GM23338 (cell line): ENCODE data around the gene MAP2K5. TPM values are rescaled to one million over a fixed set of nuclear protein-coding genes. Genes with fewer than 3 reads are reported as not detected.

Experiments used
- ATAC-seq: fragments of 200-7000 bp; cut with Tn5 transposase; 3 replicates; pipeline ENCODE4 v1.9.1; 2020
- DNase-seq: peaks from one replicate; pipeline ENCODE4 v3.0.0-alpha.2; 2015; ENCODE audit warnings: low spot score
- H2AFZ ChIP-seq: fragments of 200-600 bp; sonication (generic); 2 replicates; pipeline ENCODE4 v1.8.0; 2016; ENCODE audit warnings: antibody characterized with exemption, mild to moderate bottlenecking, moderate library complexity
- H3F3A ChIP-seq: fragments of 200-600 bp; sonication (generic); replicated peaks from 2 replicates; pipeline ENCODE4 v1.8.0; 2017; ENCODE audit warnings: antibody characterized with exemption, mixed run types, low read depth
- H3K27ac ChIP-seq: fragments of 200-600 bp; sonication (generic); 2 replicates; pipeline ENCODE4 v1.6.1; 2016; ENCODE audit warnings: low read depth
- H3K27me3 ChIP-seq: fragments of 200-600 bp; sonication (generic); 2 replicates; pipeline ENCODE4 v1.8.0; 2016; ENCODE audit warnings: mild to moderate bottlenecking, mixed run types, moderate library complexity; ENCODE audit not compliant: insufficient read depth
- H3K36me3 ChIP-seq: fragments of 200-600 bp; sonication (generic); 2 replicates; pipeline ENCODE4 v1.8.0; 2016; ENCODE audit warnings: mild to moderate bottlenecking; ENCODE audit not compliant: insufficient read depth
- H3K4me1 ChIP-seq: fragments of 200-600 bp; sonication (generic); 2 replicates; pipeline ENCODE4 v1.8.0; 2016; ENCODE audit warnings: mild to moderate bottlenecking, moderate library complexity; ENCODE audit not compliant: insufficient read depth
- H3K4me2 ChIP-seq: fragments of 200-600 bp; sonication (generic); 2 replicates; pipeline ENCODE4 v1.7.1; 2017; ENCODE audit warnings: mixed run types
- H3K4me3 ChIP-seq: fragments of 200-600 bp; sonication (generic); 2 replicates; pipeline ENCODE4 v1.6.1; 2016; ENCODE audit warnings: mixed run types
- H3K79me2 ChIP-seq: fragments of 200-600 bp; sonication (generic); replicated peaks from 2 replicates; pipeline ENCODE4 v1.8.0; 2017; ENCODE audit warnings: mild to moderate bottlenecking; ENCODE audit not compliant: insufficient read depth
- H3K9me2 ChIP-seq: fragments of 200-600 bp; sonication (generic); 2 replicates; pipeline ENCODE4 v1.8.0; 2017; ENCODE audit not compliant: insufficient read depth
- H4K20me1 ChIP-seq: fragments of 200-600 bp; sonication (generic); replicated peaks from 2 replicates; pipeline ENCODE4 v1.8.0; 2017; ENCODE audit warnings: mild to moderate bottlenecking; ENCODE audit not compliant: insufficient read depth
- H3K27ac Mint-ChIP-seq: 2 replicates; pipeline ENCODE4 v1.8.0; 2020; ENCODE audit warnings: inconsistent platforms, mild to moderate bottlenecking, moderate library complexity, mixed read lengths
- H3K27me3 Mint-ChIP-seq: 3 replicates; pipeline ENCODE4 v1.8.0; 2022; ENCODE audit warnings: low read depth, mild to moderate bottlenecking, moderate library complexity, mixed read lengths, inconsistent platforms; ENCODE audit not compliant: insufficient read depth, poor library complexity
- H3K36me3 Mint-ChIP-seq: 3 replicates; pipeline ENCODE4 v1.8.0; 2021; ENCODE audit warnings: low read depth, mild to moderate bottlenecking, inconsistent platforms, moderate library complexity, mixed read lengths
- H3K4me1 Mint-ChIP-seq: 3 replicates; pipeline ENCODE4 v1.8.0; 2020; ENCODE audit warnings: mild to moderate bottlenecking, inconsistent platforms, mixed read lengths
- H3K4me3 Mint-ChIP-seq: 3 replicates; pipeline ENCODE4 v1.8.0; 2021; ENCODE audit warnings: moderate library complexity, mild to moderate bottlenecking, inconsistent platforms, mixed read lengths
- H3K9me3 Mint-ChIP-seq: 3 replicates; pipeline ENCODE4 v1.8.0; 2020; ENCODE audit warnings: moderate library complexity, mild to moderate bottlenecking, inconsistent platforms, mixed read lengths
- CREB1 ChIP-seq: fragments of 250-450 bp; sonication (Bioruptor Pico); IDR thresholded peaks from 2 replicates; pipeline ENCODE4 v1.5.0; 2020; ENCODE audit warnings: low read depth, mild to moderate bottlenecking, moderate library complexity
- EZH2 ChIP-seq: fragments of 200-600 bp; sonication (generic); IDR thresholded peaks from one replicate; pipeline ENCODE4 v1.8.0; 2017; ENCODE audit warnings: antibody characterized with exemption, mild to moderate bottlenecking, low read depth; ENCODE audit not compliant: unreplicated experiment
- EZH2phosphoT487 ChIP-seq: fragments of 200-600 bp; sonication (generic); IDR thresholded peaks from one replicate; pipeline ENCODE4 v1.8.1; 2018; ENCODE audit warnings: antibody characterized with exemption; ENCODE audit not compliant: unreplicated experiment
- JUNB ChIP-seq: IDR thresholded peaks from one replicate; pipeline ENCODE4 v1.6.1; 2016; ENCODE audit warnings: antibody characterized with exemption; ENCODE audit not compliant: unreplicated experiment
- POLR2AphosphoS5 ChIP-seq: IDR thresholded peaks from 2 replicates; pipeline ENCODE4 v1.6.1; 2016; ENCODE audit warnings: antibody characterized with exemption, low read depth
- STAT1 ChIP-seq: IDR thresholded peaks from one replicate; pipeline ENCODE4 v1.6.1; 2016; ENCODE audit warnings: antibody characterized with exemption; ENCODE audit not compliant: unreplicated experiment
- polyA plus RNA-seq: library from polyadenylated mRNA; unstranded; fragments of >200 nt; fragmentation: Nextera tagmentation; extraction: Ambion mirVana; gene quantifications from 2 replicates; pipeline ENCODE4 v1.2.1, GENCODE V29; 2016
- total RNA-seq: library from RNA; depleted of rRNA; stranded (reverse); fragments of >200 nt; shearing (Covaris generic); gene quantifications from 2 replicates; pipeline ENCODE4 v1.2.3, GENCODE V29; 2014
- TF ChIP-seq, protein P1 (sequence below), 2 experiments: fragments of 200-600 bp in 1 of 2; sonication (generic) in 1 of 2; conservative IDR thresholded peaks; 2 replicates each; pipeline versions ENCODE4 v1.5.1 to v1.6.1; 2016 to 2017; ENCODE audit warnings: antibody characterized with exemption in 2 of 2, low read depth in 2 of 2, mild to moderate bottlenecking in 2 of 2, moderate library complexity in 1 of 2
- TF ChIP-seq, protein P2 (sequence below): IDR thresholded peaks from 2 replicates; pipeline ENCODE4 v1.6.1; 2016; ENCODE audit warnings: antibody characterized with exemption
- TF ChIP-seq, protein P3 (sequence below): IDR thresholded peaks from one replicate; pipeline ENCODE4 v1.6.1; 2018; ENCODE audit warnings: antibody characterized with exemption; ENCODE audit not compliant: unreplicated experiment

MAP2K5 gene
- total and polyA plus RNA-seq, 2 experiments from 2014 or later = 6.5 to 13.6 TPM

DNA sequence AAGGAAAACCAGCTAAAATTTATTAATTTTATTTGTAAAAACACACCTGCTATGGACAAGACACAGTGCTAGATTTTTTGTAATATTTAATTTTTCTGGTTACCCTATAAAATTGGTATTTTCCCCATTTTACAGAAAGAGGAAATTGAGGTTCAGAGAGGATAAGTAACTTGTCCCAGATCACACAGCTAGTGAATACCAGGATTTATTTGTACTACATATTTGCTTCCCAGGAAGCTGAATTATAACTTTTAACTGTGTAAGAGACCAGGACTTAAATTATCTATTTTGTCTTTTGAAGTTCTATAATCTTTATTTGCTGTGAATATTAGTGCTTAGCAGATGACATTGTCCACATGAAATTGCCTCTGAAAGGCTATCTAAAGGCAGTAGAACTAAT lies 49.7 kb downstream of the MAP2K5 start (continued):
- TF ChIP-seq, protein P1, sequence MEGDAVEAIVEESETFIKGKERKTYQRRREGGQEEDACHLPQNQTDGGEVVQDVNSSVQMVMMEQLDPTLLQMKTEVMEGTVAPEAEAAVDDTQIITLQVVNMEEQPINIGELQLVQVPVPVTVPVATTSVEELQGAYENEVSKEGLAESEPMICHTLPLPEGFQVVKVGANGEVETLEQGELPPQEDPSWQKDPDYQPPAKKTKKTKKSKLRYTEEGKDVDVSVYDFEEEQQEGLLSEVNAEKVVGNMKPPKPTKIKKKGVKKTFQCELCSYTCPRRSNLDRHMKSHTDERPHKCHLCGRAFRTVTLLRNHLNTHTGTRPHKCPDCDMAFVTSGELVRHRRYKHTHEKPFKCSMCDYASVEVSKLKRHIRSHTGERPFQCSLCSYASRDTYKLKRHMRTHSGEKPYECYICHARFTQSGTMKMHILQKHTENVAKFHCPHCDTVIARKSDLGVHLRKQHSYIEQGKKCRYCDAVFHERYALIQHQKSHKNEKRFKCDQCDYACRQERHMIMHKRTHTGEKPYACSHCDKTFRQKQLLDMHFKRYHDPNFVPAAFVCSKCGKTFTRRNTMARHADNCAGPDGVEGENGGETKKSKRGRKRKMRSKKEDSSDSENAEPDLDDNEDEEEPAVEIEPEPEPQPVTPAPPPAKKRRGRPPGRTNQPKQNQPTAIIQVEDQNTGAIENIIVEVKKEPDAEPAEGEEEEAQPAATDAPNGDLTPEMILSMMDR (conservative IDR thresholded peaks at IDR 0.05; ENCODE audit: low read depth in 2 of 2) = no peak
- TF ChIP-seq EZH2 = no peak
- TF ChIP-seq EZH2phosphoT487 = no peak

DNA sequence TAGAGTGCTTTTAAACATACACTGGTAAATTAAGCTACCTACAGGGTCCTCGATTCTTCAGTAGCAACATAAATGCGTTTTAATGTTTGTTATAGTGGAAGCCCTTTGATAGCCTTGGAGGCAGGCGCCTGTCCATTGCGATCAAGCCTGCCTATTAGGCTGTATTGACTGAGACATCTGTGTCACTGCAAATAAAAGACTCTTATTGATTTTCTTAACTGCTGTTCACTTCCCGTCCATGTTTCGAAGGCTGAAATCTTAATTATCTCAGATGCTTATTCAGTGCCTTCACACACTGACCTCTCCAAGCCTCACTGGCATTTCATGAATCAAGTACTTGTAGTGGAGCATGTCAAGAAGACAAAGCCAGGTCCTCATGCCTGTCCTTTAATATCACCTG lies 51.1 kb downstream of the MAP2K5 start:
- H3K4me3 ChIP-seq = no peak overlapping the region
- ATAC-seq (no peak), DNase-seq (no peak)
- no peaks in the 10 kb centered on the region for H3K4me1 ChIP-seq
- H3F3A ChIP-seq = no peaks in the 10 kb centered on the region
- H3K4me2 ChIP-seq = no peak overlapping the region
- no peaks in the 10 kb centered on the region for H3K79me2 ChIP-seq
- Mint-ChIP-seq H3K4me3 (no peak overlapping the region), H3K4me1 (no peaks in the 10 kb centered on the region), H3K36me3 (no peaks in the 10 kb centered on the region; the same call in 2 of the 3 replicates), H3K27me3 (no peaks in the 10 kb centered on the region), H3K27ac (no peak overlapping the region), H3K9me3 (no peaks in the 10 kb centered on the region)
- TF ChIP-seq STAT1 = no peak
- TF ChIP-seq, protein P1 (conservative IDR thresholded peaks at IDR 0.05; ENCODE audit: low read depth in 2 of 2) = no peak
- no peak for TF ChIP-seq POLR2AphosphoS5
- TF ChIP-seq, protein P2, sequence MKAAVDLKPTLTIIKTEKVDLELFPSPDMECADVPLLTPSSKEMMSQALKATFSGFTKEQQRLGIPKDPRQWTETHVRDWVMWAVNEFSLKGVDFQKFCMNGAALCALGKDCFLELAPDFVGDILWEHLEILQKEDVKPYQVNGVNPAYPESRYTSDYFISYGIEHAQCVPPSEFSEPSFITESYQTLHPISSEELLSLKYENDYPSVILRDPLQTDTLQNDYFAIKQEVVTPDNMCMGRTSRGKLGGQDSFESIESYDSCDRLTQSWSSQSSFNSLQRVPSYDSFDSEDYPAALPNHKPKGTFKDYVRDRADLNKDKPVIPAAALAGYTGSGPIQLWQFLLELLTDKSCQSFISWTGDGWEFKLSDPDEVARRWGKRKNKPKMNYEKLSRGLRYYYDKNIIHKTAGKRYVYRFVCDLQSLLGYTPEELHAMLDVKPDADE = no peak
- TF ChIP-seq CREB1 (CRISPR knock-in tag) = no peak
- no peaks in the 10 kb centered on the region for H3K36me3 ChIP-seq
- H4K20me1 ChIP-seq = no peaks in the 10 kb centered on the region
- H2AFZ ChIP-seq = no peak overlapping the region
- no peaks in the 10 kb centered on the region for H3K27me3 ChIP-seq
- no peak overlapping the region for H3K27ac ChIP-seq
- no peaks in the 10 kb centered on the region for H3K9me2 ChIP-seq

DNA sequence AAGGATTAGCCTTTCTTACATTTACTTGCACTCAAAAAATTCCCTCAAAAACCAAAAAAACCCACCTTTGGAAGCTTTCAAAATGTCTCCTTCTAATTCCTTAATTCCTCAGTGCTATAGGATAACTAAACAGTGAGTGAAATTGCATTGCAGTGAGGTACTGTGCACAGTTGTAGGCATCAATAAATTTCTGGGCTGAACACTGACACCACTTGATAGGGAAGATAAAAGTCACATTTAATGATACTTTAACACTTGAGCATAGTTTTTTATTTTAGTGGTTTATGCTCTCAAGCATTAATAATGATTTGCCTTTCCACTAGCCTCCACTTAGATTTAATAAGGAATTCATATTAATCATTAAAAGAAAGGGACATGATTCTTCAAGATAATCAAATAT lies 52.3 kb downstream of the MAP2K5 start:
- Histone ChIP-seq H3K4me3 (no peak overlapping the region), H4K20me1 (no peaks in the 10 kb centered on the region), H3F3A (no peaks in the 10 kb centered on the region), H3K79me2 (no peaks in the 10 kb centered on the region), H3K27ac (no peak overlapping the region), H3K27me3 (no peaks in the 10 kb centered on the region), H3K36me3 (no peaks in the 10 kb centered on the region), H3K9me2 (no peaks in the 10 kb centered on the region), H3K4me2 (no peak overlapping the region), H2AFZ (no peak overlapping the region), H3K4me1 (no peaks in the 10 kb centered on the region)
- Mint-ChIP-seq H3K27ac (no peak overlapping the region), H3K27me3 (no peaks in the 10 kb centered on the region), H3K4me3 (no peak overlapping the region), H3K36me3 (no peaks in the 10 kb centered on the region; the same call in 2 of the 3 replicates), H3K9me3 (no peaks in the 10 kb centered on the region), H3K4me1 (no peaks in the 10 kb centered on the region)
- ATAC-seq (no peak), DNase-seq (no peak)
- no peak for TF ChIP-seq CREB1 (CRISPR knock-in tag)
- TF ChIP-seq STAT1 = no peak
- TF ChIP-seq JUNB = no peak
- TF ChIP-seq, protein P3, sequence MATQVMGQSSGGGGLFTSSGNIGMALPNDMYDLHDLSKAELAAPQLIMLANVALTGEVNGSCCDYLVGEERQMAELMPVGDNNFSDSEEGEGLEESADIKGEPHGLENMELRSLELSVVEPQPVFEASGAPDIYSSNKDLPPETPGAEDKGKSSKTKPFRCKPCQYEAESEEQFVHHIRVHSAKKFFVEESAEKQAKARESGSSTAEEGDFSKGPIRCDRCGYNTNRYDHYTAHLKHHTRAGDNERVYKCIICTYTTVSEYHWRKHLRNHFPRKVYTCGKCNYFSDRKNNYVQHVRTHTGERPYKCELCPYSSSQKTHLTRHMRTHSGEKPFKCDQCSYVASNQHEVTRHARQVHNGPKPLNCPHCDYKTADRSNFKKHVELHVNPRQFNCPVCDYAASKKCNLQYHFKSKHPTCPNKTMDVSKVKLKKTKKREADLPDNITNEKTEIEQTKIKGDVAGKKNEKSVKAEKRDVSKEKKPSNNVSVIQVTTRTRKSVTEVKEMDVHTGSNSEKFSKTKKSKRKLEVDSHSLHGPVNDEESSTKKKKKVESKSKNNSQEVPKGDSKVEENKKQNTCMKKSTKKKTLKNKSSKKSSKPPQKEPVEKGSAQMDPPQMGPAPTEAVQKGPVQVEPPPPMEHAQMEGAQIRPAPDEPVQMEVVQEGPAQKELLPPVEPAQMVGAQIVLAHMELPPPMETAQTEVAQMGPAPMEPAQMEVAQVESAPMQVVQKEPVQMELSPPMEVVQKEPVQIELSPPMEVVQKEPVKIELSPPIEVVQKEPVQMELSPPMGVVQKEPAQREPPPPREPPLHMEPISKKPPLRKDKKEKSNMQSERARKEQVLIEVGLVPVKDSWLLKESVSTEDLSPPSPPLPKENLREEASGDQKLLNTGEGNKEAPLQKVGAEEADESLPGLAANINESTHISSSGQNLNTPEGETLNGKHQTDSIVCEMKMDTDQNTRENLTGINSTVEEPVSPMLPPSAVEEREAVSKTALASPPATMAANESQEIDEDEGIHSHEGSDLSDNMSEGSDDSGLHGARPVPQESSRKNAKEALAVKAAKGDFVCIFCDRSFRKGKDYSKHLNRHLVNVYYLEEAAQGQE = no peak
- TF ChIP-seq, protein P2 = no peak
- TF ChIP-seq, protein P1 (conservative IDR thresholded peaks at IDR 0.05; ENCODE audit: low read depth in 2 of 2) = no peak
